ENCODE results near the gene SSR1. TPM values are rescaled to one million over a fixed set of nuclear protein-coding genes. Genes with fewer than 3 reads are reported as not detected.
A peak's percentile ranks its signal among the peaks of the same experiment; 100 is the strongest.

SSR1 gene
- total RNA-seq, 1 donor from 2014 or later = 62.5 TPM

DNA sequence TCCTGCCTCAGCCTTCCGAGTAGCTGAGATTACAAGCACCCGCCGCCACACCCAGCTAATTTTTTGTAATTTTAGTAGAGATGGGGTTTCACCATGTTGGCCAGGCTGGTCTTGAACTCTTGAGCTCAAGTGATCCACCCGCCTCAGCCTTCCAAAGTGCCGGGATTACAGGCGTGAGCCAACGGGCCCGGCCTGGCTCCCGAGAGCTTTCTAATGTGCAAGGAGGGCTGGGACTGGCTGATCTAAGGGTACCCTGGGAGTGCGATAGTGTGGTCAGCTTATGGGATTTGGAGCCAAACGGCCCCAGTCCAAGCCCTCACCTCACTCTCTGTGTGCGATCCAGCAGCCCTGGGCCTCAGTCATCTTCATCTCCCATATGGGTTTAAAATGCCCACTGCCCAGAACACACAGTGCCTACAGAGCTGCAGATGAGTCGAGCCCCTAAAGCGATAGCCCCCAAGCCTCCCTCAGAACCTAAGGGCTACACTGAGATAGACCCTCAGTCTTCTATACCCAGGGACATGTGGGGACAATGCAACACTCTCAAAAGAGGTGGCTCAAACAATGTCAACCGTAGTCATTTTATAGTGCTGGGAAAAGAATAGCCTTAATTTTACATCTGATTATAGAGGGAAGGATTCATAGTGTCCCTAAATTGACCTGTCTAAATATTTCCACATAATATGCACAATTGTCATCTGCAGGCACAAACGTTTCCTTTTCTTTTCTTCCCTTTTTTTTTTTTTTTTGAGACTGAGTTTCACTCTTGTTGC, 50.1 kb downstream of the SSR1 start:
- DNase-seq = no peak
- ATAC-seq = no peak
- intact Hi-C loops (cut with micrococcal nuclease) = no loop called here

- DNase-seq = peak; percentile 54
- peak; percentile 35 for ATAC-seq
- intact Hi-C loops (cut with micrococcal nuclease) = no loop called here
Observed at GRCh38 chr6:7261852-7262461, 51.0 kb downstream of the SSR1 start.

DNA sequence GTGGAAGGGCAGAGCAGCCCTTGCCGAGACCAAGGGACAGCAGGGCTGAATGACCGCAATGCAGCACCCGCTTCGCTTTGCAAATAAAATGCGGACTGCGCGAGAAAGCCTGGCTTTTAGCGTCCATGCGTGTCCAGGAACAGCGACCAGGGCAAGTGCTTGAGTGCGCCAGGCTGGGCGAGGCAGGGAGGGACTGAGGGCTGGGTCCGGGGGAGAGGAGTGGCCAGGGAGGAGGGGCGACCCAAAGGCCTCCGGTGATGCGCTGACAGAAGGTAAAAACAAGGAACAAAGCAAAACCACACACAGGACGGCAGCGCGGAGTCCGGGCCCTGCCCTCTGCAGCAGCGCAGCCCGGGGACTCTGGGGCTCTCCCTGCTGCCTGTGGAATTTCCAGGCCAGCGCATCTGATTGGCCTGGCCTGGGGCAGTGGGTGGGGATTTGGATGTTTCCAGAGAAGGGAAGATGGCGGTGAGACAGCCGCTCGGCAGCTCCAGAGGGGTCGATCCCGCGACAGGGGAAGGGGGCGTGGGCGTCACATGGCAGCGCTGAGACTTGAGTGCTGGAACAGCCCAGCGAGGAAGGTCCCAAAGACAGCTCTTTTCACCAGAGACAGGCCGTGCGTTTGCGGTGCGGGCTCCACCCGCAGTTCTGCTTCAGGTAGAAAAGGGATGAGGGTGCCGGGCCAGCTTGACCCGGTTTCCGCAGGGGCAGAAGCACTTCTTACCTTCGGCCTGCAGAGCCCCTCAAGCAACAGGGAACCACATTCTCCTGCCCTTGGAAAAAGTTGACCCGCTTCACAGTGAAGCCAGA, 51.8 kb downstream of the SSR1 start:
- intact Hi-C loops (cut with micrococcal nuclease) = no loop called here
- DNase-seq = peak; percentile 91
- peak; percentile 97 for ATAC-seq

DNA sequence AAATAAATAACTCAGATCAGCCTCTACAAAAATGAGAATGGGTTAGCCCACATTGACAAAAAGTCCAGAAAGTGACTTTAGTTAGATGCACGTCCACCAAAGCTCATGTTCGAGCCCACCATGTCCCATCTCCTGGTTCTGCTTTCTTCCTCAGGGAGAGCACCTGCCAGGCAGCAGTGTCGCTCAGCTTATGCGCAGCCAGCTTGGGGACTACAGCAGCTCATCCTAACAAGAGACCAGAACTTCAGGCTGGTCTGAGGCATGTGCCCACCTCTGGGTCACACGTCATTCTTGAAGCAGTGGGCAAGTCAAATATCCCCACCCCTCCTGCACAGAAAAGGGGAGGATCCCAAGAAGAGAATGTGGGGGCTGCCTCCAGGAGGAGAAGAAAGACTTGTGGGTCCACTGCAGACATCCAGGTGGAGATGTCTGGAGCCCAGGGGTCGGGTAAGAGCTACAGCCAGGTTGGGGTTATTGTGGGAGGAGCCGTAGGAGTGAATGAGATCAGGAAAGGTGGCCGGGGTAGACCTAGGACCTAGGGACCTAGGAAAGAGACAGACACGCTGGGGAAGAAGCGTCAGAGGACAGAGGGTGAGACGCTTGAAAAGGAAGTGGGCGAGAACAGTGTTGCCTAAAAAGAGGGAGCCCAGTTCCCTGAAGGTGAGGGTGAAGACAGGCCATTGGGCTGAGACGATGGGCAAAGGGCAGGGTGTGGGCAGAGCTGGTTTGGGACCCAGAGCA, 52.5 kb downstream of the SSR1 start:
- intact Hi-C loops (cut with micrococcal nuclease) = no loop called here
- ATAC-seq (peak; percentile 22), DNase-seq (no peak)

DNA sequence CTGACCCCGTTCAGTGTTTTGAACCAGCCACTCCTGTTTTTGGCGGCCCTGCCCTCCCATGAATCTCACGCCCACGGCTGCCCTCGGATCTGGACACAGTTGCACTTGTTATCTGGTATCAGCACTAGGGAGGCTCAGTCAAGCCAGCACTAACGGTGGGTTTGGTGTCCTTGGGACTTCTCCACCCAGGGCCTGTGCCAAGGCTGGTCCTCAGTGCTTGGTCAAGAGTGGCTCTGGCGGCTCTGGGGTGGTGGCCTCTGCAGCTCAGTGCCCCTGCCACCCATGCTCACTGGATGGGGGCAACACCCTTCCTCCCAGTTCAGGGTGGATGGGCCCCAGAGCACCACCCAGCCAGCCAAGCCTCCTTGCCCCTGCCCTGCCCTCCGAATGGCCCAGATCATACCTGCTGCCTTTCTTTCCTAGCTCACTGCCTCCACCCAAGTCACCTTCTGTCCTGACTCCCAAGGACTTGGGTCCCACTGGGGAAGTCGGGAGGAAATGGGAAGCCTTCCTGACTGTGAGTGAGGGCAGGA, 54.7 kb downstream of the SSR1 start:
- DNase-seq = no peak
- intact Hi-C loops (cut with micrococcal nuclease) = no loop called here
- no peak for ATAC-seq

DNA sequence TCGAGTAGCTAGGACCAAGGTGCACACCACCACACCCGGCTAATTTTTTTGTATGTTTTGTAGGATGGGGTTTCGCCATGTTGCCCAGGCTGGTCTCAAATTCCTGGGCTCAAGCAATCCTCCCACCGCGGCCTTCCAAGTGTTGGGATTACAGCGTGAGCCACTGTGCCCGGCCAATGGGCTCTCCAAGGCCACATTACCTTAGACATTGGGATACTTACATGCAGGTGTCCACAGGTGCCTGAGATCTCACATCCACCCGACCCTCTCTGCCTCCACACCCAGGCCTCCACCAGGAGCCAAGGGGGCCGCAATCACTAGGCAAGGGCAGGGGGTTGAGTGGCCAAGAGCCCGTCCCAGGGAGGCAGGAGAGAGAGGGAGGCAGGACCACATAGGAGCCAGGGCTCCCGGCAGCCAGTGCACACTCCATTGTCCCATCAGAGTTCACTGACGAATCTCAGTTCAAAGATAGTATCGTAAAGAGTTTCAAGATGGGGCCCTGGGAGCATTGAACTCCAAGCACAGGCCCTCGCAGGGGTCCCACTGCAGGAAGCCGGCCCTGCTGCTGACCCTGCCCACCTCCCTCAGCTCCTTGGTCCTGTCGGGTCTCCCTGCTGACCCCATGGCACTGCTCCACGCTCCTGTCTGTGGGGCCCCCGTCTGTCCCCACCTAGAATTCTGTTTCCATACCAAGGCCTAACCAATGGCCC, 55.3 kb downstream of the SSR1 start:
- ATAC-seq (no peak), DNase-seq (no peak)
- intact Hi-C loops (cut with micrococcal nuclease) = no loop called here

- intact Hi-C loops (cut with micrococcal nuclease) = no loop called here
- ATAC-seq = no peak
- DNase-seq = no peak
Observed at GRCh38 chr6:7256785-7257184, 56.2 kb downstream of the SSR1 start.

GRCh38 chr6:7255918-7256317, 57.1 kb downstream of the SSR1 start:
- ATAC-seq (no peak), DNase-seq (no peak)
- intact Hi-C loops (cut with micrococcal nuclease) = no loop called here

GRCh38 chr6:7254980-7255835, 57.8 kb downstream of the SSR1 start:
- DNase-seq (peak; percentile 56), ATAC-seq (peak; percentile 63)
- intact Hi-C loops (cut with micrococcal nuclease) = no loop called here

- ATAC-seq (peak; percentile 57), DNase-seq (no peak)
- intact Hi-C loops (cut with micrococcal nuclease) = no loop called here
Observed at GRCh38 chr6:7252390-7252789, 60.6 kb downstream of the SSR1 start.

DNA sequence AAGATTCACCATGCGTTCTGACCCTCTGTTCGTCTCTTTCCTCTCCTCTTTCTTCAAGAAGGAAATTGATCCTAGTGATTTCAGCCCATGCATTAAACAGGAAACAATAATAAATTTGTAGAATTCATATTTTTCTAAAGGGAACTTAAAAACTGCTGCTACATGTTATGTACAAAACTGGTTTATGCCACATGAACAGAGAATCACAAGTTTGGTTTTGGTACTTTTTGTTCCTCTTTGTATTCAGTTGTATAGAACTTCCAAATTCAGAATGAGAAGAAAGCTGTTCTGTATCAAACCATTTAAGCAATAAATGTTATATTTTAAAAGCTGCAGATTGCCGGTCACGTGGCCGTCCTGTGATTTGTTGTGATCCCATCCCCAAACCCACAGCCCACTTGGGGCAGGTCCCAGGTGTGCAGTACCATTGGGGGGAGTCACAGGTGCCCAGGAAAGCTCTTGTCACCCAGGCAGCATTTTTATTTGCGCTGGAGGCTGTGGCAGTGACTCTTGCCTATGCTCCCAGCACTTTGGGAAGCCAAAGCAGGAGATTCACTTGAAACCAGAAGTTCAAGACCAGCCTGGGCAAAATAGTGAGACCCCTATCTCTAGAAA, 61.2 kb downstream of the SSR1 start:
- ATAC-seq = no peak
- intact Hi-C loops (cut with micrococcal nuclease) = no loop called here
- DNase-seq = no peak

DNA sequence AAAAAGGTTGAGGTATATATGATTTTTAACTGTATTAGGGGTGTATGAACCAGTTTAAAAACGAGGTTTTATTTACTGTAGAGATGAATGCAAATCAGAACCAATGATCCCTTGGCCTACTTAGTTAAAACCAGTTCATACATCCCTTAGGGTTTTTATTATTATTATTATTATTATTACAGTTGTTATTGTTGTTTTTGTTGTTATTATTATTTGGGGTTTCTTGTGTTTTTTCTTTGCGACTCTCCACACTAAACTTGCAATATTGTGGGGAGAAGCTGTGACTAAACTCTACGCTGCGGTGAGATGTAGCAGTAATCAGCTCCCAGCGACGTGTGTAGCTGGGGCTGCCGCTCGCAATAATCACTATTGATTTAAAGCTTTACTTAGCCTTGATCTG, 62.2 kb downstream of the SSR1 start:
- ATAC-seq = no peak
- intact Hi-C loops (cut with micrococcal nuclease) = no loop called here
- no peak for DNase-seq

- ATAC-seq = no peak
- intact Hi-C loops (cut with micrococcal nuclease) = loop anchor here (10.0 kb wide), 1 partner anchor 575 kb away; no protein-coding TSS in a partner anchor
- no peak for DNase-seq
Observed at GRCh38 chr6:7249946-7250643, 62.9 kb downstream of the SSR1 start.

- intact Hi-C loops (cut with micrococcal nuclease) = loop anchor here (10.0 kb wide), 1 partner anchor 575 kb away; no protein-coding TSS in a partner anchor
- DNase-seq = no peak
- no peak for ATAC-seq
Observed at GRCh38 chr6:7249391-7249790, 63.6 kb downstream of the SSR1 start.

DNA sequence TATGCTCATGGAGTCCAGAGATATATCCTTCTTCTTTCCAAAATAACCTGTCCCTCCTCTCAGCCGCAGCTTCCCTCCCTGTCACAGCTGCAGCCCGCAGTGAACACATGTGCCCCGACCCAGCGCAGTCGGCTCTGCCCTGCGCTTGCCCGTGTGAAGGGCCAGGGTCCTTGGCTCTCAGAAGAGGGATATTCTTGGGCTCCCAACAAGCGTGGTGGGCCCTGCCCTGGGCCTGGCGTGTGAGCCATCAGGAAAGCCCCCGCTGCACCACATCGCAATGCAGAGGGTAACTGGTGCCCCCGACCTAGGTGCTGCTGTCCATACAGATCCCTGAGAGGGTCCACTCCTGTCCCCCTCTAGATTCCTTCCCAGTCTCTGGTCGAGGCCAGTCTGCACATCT, 65.2 kb downstream of the SSR1 start:
- DNase-seq (no peak), ATAC-seq (no peak)
- intact Hi-C loops (cut with micrococcal nuclease) = loop anchor here (10.0 kb wide), 1 partner anchor 573 kb away; no protein-coding TSS in a partner anchor

DNA sequence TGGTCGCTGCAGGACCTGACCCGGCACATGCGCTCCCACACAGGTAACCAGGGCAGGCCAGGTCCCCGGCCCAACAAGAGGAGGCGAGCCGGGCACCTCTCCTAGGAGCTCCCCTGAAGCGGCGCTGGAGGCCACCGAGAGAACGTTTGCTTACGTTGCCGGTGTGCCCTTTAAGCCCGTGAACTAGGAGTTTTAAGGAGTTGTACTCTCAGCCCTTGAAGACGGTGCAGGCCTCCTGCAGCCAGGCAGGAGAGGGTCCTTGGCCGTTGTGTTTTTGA, 65.9 kb downstream of the SSR1 start:
- intact Hi-C loops (cut with micrococcal nuclease) = loop anchor here (10.0 kb wide), 1 partner anchor 572 kb away; no protein-coding TSS in a partner anchor
- DNase-seq (no peak), ATAC-seq (no peak)

All from left ventricle myocardium superior (tissue), 1 donor.